IPS-11a (cell line): ENCODE results near the gene POLL.

Source experiments
- H3K4me3 ChIP-seq: one replicate; pipeline ENCODE4 v1.5.1; 2013; ENCODE audit warnings: low read depth, low read length, control low read depth

The POLL gene

DNA sequence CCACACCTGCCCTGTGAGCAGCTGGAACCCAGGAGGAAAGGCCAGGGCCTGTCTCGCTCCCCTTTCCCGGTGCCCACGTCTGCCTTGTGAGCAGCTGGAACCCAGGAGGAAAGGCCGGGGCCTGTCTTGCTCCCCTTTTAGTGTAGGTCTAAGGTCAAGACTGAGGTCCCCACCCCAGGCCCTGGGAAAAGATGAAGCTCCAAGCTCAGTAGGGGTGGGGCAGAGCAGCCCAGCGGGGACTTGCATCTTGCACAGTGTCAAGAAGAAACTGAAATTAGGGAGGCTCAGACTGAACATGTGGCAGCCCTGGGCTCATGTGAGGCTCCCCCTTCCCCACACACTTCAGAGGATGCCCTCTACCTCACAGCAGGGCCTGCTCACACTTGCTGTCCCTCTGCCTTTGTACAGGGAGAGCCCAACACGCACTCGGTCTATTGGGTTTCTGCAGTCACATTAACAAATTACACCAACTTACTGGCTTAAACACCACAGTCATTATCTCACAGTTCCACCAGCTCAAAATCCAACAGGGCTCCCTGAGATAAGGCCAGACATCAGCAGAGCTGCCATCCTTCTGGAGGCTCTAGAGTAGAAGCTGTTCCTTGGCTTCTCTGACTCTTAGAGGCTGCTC is 12.4 kb downstream of the POLL start:
- H3K4me3 ChIP-seq, result no peak overlapping the region

DNA sequence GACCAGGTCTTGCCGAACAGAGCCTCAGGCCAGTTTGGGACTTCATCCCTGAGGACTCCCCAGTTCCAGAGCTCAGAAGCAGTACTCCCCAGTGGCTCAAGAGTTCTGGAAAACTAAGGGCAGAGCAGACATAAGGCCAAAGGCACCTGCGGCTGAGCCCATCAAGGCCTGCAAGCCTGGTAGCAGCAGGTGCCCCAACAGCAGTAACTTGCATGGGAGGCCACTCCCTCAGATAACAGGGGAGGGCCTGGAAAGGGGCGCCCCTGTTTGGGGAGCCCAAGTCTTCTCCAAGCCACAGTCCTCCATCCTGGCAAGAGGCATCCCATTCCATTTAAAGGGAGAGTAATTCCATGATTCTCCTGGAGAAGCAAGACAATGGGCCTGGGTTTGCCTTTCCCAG is 13.0 kb downstream of the POLL start:
- no peak overlapping the region for H3K4me3 ChIP-seq

DNA sequence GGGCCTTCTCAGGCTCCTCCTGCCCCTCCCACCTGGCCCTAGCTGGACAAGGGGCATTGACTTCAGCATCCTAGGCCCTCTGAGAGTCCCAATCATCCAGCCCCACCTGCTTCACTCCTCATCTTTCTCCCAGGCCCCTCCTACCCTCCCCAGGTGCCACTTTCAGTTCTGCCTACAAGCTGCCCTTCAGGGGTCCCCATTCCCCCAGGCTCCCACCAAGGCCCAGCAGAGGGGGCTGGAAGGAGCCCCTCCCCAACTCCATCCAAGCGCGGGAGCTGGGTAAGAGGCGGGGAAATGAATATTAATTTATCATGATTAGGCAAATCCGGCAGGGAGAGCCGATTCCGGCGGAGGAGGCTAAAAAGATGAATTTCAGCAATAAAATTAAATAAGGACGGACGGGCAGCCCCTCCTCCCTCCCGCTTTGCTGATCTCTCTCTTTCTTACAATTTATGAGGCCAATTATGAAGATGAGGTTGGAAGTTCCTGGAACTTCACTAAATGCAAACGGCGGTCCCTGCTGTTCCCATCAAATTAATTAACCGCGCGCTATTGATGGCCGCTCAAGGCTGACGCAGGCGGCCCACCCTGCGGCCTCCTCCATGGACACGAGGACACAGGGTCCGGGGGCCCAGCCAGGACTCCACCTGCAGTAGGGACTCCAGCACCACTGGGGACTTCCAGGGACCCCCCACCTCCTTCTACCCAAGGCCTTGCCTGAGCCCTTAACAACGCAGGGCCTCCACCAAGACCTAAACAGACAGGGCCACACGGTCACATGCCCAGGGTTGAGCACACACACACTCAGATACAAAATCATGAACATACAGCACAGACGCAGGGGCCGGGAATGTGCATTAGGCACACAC is 13.9 kb downstream of the POLL start:
- H3K4me3 ChIP-seq, result no peak overlapping the region

DNA sequence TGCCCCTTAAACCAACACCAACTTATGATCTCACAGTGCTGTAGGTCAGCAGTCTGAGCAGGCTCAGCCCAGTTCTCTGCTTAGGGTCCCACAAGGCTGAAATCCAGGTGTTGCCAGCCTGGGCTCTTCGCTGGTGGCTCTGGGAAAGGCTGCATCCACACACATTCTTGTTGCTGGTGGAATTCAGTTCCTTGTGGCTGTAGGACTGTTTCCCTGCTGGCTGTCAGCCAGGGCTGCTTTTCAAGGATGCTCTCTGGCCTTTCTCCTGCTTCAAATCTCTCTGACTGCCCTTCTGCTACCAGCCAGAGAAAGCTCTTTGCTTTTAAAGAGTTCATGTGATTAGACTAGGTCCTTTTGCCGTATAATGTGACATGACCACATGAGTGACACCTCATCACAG is 15.3 kb downstream of the POLL start:
- no peak overlapping the region for H3K4me3 ChIP-seq

DNA sequence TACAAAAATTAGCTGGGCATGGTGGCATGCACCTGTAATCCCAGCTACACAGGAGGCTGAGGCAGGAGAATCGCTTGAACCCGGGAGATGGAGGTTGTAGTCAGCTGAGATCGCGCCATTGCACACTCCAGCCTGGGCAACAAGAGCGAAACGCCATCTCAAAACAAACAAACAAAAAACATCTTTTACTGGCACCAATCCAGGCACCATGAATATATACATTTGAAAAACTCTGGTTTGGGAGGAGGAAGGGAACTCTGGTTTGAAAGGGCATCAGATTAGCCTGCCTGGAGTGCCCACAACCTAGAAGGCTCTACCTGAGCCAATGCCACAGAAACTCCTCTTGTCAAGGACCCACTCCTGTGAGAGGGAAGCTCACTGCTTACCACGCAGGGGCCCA is 15.9 kb downstream of the POLL start:
- H3K4me3 ChIP-seq, result no peak overlapping the region

DNA sequence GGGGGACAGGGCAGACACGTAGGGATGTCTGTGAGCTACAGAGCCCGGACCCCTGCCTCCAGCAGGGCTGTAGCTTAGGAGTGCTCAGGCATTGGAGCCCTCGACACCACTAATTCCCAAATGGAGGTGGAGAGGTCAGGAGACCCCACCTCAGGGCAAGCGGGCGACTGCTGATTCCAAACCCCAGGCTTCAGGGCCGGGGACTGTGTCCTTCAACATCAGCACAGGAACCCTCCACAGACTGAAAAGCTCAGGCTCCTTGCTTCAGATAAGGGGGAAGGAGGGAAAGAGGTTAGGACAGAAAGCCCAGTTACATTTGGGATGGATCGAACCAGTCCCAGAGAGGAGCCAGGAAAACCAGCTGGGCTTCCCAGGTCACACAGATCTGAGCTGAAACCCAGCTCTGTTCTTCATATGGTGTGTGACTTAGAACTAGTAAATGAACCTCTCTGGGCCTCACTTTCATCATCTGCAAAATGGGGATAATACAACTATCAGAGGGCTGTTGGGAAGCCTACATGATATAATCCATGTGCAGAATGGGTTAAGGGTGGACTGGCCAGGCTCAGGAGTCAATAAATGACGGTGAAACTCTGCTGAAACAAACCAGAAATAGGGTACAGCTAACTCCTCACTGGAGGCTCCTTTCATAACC is 16.7 kb downstream of the POLL start:
- H3K4me3 ChIP-seq, result no peak overlapping the region

DNA sequence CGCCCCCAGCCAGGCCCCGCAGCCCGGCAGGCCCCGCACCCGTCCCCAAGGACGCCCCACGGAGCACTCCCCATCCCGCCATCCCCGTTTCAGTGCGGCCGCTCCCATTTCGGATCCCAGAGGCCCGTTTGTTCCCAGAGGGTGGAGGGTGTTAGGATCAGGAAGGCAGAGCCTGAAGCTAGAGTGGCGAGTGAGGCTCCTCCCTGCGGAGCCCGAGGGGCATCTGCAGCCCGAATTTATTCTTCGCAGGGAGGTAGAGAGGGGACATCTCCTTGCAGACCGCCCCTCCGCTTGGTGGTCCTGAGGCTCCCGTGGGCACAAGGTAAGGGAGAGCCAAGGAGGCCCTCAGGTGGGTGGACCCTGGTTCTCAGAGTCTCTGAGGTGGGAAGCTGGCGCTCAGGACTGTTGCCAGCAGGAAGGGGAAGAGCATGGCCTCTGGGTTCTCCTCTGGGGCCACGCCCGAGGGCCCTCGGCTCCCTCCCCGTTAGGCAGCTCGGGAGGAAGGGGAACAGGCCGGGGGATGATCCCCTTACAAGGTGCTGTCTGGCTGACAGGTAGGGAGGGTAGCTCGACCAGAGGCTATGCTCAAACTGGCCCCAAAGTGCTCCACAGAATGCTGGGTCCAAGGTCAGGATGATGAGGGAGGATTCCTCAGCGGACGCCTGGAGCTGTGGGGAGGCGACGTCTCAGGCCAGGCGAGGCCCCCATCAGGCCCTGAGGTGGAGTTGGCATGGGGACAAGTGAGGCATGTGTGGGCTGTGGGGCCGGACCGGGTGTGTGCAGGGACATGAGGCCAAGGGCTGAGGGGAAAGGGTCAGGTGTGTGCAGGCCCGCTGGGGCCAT is 17.4 kb downstream of the POLL start:
- peak overlapping the region; percentile 44 for H3K4me3 ChIP-seq

DNA sequence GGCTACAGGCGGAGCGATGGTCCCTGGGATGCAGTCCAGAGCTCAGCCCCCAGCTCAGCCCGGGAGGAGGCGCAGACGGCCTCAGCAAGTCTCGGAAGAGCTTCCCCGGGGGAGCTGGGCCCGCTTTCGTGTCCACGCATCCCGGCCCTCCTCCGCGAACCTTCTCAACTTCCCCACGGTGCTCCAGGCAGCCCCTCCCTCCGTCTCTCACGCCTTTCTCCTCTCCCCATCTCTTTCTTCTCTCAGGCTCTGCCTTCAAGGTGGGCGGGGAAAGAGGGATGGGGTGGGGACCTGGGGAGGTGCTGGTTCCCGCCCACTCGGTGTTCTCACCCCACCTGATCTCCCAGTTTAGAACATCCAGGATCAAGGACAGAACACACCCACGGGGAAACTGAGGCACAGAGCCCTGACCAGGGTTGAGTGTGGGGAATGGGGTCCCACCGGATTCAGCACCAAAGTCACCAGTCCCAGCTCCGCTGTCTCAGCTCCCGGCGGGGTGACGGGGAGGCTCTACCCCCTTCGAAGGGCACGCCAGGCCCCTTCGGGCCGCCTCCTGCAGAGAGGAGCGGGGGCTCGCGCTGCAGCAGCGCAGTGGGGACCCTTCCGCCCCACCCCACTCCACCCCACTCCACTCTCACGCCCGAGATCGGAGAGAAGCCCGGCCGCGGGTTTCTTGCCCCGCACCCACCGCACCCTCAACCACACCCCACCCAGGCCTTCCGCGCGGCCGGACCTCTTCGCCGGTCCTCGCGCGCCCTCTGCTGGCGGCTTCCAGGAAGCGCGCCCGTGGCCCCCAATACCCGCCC is 18.2 kb downstream of the POLL start:
- peak overlapping the region; percentile 64 for H3K4me3 ChIP-seq

DNA sequence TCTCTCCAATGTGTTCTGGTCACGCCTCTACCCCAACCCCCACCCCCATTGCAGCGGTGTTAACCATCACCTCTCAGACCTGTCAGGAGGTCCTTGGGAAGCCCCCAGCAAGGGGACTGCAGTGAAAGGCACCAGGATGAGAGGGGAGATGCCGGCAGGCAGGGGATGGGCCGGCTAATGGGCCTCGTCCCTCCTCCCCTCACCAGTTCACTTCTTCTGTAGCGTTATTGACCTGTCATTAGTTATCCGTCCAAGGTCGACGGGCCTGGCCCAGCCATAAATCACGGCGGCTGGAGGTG is 18.8 kb downstream of the POLL start:
- no peak overlapping the region for H3K4me3 ChIP-seq

DNA sequence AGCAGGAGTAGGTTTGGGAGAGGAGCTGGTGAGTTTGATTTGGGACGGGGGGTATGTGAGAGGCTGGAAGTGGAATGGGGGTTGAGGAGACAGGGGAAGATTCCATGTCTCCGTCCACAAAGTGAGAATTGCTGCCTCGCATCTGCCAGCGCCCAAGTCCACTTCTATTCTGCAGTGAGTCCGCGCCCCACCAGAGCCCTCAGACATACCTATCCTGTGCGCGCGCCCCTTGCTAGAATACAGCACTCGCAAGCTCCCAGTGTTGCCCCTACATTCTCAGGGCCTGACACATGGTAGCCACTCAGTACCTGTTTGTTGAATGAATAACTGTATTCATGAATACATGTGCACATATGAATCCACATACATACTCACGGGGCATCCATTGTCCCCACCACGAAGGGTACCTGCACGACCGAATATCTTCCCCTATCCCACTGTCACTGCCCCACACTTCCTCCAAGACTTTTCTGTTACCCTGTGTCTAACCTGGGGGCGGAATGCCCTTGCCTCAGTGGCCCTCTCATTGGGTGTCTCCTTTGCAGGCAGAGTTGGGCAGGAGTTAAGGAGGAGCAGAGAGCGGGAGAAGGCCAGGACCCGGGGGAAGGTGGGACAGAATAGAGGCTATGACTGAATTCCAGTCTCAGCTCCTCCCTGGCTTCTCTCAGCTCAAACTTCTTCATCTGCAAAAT is 19.9 kb downstream of the POLL start:
- H3K4me3 ChIP-seq, result no peak overlapping the region

DNA sequence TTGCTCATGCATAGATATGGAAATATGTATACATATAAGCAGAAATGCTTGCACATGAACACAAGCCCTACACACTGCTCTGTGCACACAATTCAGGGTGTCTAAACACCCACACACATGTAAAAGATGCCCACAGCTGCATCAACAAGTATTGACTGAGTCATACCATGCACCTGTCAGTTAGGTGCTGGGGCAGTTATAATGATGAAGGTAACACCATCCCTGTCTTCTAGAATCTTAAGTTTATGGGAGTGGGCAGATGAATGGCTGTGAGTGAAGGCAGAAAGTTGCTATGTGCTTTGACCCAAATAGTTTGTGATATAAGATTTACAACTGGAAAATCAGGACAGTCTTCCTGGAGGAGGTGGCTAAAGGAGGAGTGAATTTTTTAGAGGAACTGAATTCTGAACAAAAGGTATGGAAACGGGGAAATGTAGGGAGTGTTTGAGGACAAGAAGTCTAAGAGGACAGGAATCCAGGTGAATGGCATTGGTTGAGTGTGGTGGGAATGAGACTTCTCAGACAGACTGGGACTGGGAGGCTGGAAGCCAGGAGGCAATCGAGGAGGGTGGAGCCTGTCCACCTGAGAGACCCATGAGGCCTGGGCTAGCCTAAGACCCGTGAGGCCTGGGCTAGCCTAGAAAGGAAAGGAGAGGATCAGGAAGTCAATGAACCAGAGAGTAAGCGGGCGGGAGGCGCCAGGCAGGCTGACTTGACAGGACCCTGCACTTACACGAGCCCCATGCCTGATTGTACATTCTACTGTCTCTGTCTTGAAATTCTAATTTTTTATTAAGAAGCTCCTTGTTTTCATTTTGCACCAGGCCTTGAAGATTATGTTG is 20.7 kb downstream of the POLL start:
- H3K4me3 ChIP-seq, result no peak overlapping the region

DNA sequence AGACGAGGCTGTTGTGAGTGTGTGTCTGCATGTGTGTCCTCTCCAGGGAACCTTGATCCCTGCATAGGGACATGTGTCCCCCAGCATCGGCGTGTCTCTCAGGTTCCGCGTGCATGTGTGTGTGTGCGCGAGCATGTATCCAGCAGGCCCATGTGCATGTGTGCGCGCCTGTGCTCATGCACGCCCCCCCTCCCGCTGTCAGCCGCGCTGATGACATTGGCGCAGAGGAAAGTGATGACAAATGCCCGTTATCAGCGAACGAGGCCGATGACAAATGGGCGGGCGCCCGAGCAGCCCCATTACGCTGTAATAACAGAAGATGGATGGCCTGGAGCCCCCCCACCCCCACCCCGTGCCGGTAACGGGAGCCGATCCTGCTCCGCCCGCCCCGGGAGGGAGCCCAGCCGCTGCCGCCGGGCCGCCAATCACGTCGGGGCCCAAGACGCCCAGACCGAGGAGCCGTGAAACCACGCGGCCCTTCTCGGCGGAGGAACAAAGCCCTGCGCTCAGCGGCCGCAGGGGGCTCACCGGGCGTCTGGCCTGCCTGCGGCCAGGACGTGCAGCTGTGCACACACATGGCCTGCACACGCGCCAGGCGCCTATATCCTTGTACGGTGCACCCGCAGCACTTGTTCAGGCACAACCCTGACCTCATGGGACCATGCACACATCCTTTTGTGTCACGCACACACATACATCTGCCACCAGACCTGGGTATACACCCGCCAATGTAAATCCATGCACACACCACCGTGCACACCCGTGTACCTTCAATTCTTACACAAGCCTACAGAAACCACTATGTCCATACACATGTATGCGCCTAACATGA is 21.5 kb downstream of the POLL start:
- H3K4me3 ChIP-seq, result no peak overlapping the region

DNA sequence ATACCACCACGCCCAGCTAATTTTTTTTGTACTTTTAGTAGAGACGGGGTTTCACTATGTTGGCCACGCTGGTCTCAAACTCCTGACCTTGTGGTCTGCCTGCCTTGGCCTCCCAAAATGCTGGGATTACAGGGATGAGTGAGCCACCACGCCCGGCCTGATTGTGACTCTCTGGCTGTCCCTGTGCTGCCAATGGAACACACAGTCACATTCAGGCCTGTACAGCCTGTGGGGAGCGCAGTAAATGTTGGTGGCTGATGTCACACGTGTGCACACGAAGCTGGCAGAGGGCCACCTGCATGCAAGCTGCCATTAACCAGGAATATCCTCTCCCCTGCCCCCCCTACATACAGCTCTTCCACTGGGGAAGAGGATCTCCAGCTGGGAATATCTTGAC is 22.1 kb downstream of the POLL start:
- no peak overlapping the region for H3K4me3 ChIP-seq

DNA sequence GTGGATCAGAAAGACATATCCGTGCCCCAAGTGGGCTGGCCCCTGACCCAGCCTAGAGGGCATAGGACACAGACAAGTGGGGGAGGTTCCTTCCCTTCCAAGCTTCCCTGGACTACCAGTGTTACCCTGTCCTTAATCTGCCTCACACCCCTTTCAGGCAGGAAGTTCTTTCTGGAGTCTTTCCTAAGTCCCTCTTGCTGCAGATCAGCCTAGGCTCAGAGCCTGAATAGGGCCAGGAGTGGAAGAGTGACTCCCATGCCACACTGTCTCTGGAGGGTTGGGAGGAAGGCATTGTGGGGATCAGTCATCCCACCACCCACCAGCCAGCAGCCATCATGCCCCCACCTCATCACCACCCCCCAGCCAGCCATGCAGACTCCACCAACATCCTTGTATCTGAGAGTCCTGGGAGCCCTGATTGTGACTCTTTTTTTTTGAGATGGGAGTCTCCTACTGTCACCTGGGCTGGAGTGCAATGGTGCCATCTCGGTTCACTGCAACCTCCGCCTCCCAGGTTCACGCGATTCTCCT is 22.6 kb downstream of the POLL start:
- no peak overlapping the region for H3K4me3 ChIP-seq

DNA sequence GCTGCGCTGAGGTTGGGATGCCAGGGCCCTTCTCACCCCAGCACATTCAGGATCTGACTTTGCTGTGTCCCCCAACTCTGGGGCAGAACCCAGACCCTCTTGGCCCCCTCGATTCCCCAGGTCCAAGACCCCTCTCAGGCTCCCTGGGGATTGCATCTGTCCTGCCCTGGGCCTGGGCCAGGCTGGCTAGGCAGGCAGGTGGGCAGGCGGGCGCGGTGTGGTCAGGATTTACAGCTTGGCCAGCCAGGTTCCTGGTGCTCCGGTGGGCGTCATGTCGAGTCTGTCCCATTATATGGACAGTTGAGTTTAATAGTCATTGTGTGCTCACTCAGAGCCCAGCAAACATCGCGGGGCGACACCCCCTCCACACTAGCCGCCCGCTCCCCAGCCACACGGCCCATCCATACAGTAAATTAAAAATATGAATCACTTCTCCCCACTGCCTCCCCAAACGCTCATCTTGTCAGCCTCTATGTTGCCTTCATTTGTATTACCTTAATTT is 23.5 kb downstream of the POLL start:
- H3K4me3 ChIP-seq, result no peak overlapping the region

DNA sequence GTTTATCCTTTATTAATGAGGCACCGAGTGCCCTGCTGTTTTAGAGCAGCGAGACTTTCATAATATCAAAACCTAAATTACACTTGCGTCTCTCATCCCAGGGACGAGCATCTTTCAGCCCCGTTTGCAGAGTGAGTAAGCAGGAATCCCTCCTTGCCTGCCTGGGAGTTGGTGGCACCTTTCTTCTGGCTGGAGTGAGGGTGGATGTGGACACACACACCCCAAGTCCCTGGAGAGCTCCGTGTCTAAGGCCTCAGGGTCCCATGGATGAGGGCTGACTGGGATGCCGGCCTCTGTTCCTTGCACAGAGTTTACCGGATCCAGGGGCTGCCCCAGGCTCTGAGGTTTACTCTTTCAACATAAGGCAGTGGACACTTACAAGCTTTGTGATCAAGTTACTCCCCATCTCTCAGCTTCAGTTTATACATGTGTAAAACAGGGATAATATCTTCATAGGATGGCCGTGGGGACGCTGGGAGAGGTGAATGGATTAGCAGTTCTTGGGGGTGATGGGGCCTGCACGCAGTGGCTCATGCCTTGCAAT is 24.5 kb downstream of the POLL start:
- no peak overlapping the region for H3K4me3 ChIP-seq

DNA sequence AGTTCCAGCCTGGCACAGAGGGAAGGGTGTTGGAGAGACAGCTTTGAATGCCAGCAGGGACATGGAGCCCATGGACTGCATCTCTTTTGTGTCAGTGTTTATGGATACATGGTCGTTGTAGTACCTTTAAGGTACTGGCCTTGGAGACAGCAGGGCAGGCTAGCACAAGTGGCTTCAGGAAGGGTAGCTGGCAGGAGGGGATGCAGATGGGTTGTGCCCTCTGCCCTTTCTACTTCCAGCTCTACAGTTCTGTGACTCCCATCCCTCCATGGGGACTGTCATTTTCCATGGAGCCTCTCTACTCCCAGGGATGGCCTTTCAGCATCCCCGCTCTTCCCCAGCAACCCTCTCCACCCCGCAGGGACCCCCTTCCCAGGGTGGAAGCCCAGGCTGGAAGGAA is 25.1 kb downstream of the POLL start:
- no peak overlapping the region for H3K4me3 ChIP-seq
